Activated CD8-positive, alpha-beta memory T cell treated with anti-CD3 and anti-CD28 coated beads, Interleukin-2, amount 50 U/mL, for 1 hour (primary cell): ENCODE measurements around the gene DAW1.

Source experiments
- DNase-seq: peaks from one replicate; pipeline ENCODE4 v3.0.0-alpha.2; 2020; ENCODE audit errors: extremely low read depth

The DAW1 gene

GRCh38 chr2:227862227-227862740 lies 9.1 kb upstream of the DAW1 start:
- no peak for DNase-seq

GRCh38 chr2:227862741-227863588 lies 8.5 kb upstream of the DAW1 start:
- no peak for DNase-seq

DNA sequence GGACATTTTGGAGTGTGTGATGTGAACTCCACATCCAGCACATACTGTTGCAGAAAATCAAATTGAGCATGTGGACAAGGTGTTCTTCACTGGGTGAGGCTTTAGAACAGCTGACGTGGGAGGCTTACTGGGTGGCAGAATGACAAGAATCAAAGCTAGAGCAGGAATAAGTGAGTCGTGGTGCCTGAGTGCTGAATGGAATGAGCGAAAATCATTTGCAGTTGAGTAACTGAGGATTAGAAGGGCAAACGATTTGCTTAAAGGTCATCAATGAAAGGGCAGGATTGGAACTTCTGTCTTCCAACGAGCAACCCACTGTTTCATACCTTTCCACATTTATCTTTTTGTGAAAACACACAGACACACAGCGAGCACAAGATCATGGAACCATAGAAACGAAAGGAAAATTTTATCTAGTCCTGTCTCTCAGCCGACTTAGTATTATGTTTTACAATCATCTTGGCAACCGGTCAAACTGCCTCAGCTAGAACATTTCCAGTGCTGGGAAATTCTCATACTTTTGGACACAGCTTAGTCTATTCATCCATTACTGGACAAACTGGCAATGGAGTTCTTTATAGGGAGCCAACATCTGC lies 7.2 kb upstream of the DAW1 start:
- no peak for DNase-seq

- no peak for DNase-seq
Observed at GRCh38 chr2:227865291-227865690, 6.1 kb upstream of the DAW1 start.

- DNase-seq: no peak
Observed at GRCh38 chr2:227867386-227867785, 4.0 kb upstream of the DAW1 start.

DNA sequence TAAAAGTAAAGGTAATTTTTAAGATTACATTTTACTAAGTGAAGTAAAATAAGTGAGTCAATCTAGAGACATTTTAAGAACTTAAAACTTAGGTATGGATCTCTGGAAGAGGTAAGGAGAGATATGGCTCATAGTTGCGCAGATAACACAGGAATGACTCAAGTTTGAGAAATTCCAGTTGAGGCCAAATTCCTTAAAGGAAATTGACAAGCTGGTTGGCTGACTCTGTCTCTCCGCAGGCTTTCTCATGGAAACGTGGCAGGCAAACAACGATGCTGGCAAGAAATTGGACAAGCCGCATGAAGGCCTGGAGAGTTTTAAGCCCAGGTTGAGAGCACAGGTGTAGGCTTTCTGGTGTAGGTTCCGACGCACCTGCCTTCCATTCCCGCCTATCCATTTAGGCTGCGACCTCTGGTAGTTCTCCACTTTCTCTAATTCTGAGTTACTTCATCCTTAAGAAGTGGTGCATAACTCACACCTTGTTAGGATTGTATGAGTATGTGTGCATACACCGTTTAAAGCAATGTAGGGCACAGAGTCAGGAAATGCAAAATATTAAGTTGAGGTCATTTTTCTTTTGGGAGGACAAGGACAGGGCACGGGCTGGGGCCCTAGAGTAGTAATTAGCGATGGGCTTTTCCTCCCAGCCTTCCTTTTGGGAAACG lies 589 bp upstream of the DAW1 start:
- DNase-seq: no peak

DNA sequence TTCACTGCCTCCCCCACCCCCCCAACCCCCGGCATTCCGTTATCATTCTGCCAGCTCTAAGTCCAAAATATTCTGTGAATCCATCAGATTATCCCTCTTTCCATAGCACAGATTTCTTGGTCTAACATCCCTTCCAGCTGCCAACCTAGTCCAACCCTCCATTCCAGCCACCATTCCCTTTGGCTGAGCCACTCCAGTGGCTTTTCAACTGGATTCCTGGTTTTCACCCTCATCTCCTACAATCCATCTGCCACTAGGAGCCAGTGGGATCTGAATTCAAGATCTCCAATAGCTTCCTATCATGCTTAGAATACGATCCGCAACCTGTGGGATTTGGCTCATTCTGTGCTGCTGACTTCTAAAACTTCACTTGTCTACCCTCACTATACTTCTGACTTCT lies 1.2 kb downstream of the DAW1 start:
- no peak for DNase-seq

DNA sequence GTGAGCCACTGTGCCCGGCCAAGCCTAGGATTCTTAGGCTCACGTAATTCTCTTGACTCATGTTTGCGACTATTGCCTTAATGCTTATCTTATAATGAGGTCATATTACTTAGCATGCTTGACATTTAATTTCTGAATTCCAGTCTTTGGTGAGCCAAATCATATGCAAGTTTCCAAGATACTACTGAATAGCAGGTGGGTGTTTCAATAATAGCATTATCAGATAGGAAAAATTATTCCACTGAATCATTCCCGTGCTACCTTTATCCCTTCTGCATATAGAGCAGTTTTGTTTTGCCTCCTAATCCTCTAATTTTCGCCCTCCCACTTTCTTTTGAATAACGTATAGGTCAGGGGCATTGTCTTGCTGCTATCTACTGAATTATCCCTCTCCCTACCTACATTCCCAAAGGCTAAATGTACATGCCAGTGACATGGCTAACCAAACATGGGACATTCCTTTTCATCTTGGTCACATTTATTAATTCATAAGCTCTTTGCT lies 4.9 kb downstream of the DAW1 start:
- no peak for DNase-seq

GRCh38 chr2:227877421-227878310 lies 6.2 kb downstream of the DAW1 start:
- no peak for DNase-seq

- no peak for DNase-seq
Observed at GRCh38 chr2:227880460-227880859, 9.0 kb downstream of the DAW1 start.

DNA sequence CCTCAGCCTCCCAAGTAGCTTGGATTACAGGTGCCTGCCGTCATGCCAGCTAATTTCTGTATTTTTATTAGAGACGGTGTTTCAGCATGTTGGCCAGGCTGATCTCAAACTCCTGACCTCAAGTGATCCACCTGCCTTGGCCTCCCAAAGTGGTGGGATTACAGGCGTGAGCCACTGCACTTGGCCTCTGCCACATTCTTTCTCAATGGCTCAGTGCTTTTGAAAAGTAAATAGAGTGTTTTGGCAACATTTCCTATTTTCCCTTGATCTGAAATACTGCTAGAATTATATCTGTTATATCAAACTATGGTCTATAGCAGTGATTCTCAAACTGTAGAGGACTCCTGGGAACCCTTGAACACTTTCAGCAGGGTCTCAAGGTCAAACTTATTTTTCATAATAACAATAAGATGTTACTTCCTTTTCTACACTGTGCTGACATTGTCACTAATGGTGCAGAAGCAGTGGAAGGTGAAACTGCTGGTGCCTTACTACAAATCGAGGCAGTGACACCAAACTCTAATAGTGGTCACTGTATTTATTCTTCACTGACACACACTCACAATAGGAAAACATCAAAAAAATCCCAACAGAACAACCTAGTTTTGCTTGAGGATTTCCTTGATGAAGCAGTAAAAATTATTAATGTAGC lies 10.6 kb downstream of the DAW1 start:
- no peak for DNase-seq

DNA sequence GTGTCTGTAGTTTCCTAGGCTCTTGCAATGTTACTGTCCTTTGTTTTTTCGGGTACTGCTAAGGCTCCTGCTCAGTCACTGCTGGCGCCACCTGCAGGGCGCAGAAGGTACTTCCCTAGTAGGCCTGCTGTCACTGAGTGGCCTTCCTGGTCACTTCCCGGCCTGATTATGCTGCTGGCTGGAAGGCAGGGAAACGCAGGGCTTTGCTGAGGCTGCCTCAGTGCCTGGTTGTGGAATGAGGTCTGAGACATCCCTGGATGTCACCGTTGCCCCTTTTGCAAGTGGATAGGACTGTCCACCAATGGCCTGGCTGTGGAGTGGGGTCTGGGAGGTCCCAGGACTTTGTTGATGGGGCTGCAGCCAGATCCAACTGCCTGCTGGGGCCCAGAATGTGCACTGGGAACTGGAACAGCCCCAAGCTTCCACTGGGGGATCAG lies 13.1 kb downstream of the DAW1 start:
- DNase-seq: no peak

DNA sequence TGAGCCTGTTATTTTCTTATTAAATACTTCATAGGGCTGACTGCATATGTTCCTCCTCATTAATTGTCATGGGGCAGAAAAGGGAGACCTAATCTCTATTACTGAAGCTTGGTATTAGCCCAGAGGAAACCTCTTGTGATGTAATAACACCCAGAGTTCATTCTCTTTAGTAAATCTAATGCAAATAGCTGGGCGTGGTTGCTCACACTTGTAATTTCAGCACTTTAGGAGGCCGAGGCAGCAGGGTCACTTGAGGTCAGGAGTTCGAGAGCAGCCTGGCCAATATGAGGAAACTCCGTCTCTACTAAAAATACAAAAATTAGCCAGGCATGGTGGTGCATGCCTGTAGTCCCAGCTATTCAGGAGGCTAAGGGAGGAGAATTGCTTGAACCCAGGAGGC lies 14.7 kb downstream of the DAW1 start:
- DNase-seq: no peak

DNA sequence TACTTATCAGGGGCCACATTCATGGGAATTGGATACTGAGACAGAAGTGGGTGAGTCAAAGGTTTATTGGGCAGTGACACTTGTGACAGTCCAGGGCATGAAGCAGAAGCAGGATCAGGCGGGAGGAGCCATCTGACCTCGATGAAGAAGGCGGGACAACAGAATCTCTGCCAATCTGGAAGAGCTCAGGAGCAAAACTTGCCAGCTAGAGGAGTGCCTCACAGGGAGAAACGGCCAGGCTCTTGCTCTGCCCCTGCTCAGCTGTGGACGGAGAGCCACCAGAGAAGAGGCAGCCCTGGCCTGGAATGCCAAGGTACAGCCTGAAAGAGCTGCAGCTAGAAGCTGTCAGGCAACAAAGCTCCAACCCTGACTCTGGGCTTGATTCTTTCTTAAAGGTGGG lies 16.9 kb downstream of the DAW1 start:
- DNase-seq: no peak

DNA sequence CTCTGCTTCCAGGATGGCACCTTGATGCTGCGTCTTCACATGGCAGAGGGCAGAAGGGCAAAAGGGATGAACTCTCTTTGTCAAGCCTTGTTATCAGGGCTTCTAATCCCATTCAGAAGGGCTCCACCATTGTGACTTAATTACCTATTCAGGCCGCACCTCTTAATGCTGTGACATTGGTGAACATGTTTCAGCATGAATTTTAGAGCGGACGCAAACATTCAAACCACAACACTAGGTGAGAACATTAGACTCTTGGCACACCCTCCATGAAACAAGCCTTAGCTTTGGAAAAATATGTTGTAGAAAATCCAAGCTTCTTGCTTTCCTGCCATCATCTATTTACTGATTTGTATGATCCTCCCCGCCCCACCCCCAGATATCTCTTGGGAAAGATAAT lies 17.9 kb downstream of the DAW1 start:
- DNase-seq: no peak

DNA sequence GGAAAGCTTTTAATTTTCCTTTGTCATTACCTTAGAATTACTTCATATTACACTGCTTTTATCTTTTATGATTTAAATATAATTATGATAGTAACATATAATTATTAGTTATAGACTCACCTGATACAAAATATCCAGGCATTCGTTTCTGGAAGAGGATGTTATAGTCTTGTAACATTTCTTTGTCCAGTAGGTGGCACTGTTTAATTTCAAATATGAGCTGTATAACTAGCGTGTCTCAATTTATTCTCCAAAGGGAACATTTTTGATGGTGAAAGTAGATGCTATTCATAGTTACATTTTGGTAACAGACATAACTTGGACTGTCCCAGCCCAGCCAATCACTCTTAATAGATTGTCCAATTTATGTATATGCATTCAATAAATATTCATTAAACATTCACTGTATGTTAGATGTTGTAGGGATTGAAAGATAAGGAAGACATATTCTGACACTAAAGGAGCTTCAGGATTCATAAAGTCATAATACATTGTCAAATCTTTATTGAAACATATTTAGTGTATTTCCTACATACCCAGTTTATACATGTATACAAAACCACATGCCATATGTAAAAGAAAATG lies 19.2 kb downstream of the DAW1 start:
- no peak for DNase-seq

GRCh38 chr2:227891673-227892072 lies 20.2 kb downstream of the DAW1 start:
- no peak for DNase-seq

DNA sequence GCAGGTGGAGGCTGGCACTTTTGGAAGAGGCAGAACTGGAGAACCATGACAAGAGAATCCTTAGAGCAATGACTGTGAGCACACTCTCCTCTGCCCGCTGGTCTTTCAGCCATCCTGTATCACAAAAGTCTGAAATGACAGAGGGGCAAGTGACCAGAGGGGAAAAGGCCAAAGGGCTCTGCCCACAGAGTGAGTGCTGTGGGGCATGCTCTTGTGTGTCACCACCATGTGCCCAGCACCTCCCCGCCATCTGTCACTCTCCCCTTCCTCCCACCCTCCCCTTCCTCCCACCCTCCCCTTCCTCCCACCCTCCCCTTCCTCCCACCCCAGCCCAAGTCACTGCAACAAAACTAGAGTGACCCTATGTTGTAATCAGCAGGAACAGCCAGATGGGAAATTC lies 31.9 kb downstream of the DAW1 start:
- DNase-seq: no peak

- no peak for DNase-seq
Observed at GRCh38 chr2:227906991-227907390, 35.6 kb downstream of the DAW1 start.

GRCh38 chr2:227908266-227909054 lies 37.0 kb downstream of the DAW1 start:
- no peak for DNase-seq
